Prostate gland (tissue), 2 donors: ENCODE measurements around the gene LYZL6. TPM values are rescaled to one million over a fixed set of nuclear protein-coding genes. Genes with fewer than 3 reads are reported as not detected.

Experiments used
- DNase-seq: peaks from one replicate; pipeline ENCODE4 v3.0.0-alpha.2; 2019; ENCODE audit warnings: low spot score
- H3K27ac ChIP-seq, 2 donors: fragments of 200-600 bp; sonication (generic); 2 replicates each; pipeline ENCODE4 v1.5.1; 2017 to 2019
- H3K27me3 ChIP-seq: fragments of 200-600 bp; sonication (generic); replicated peaks from 2 replicates; pipeline ENCODE4 v1.5.1; 2019; ENCODE audit not compliant: insufficient read depth
- H3K36me3 ChIP-seq, 2 donors: fragments of 200-600 bp; sonication (generic); 1 replicate in 1 of 2; 2 replicates in 1 of 2; pipeline versions ENCODE4 v1.5.1 to v1.8.1; 2017 to 2019
- H3K4me1 ChIP-seq: fragments of 200-600 bp; sonication (generic); replicated peaks from 2 replicates; pipeline ENCODE4 v1.5.1; 2019
- H3K4me3 ChIP-seq, 2 donors: fragments of 200-600 bp; sonication (generic); 2 replicates each; pipeline ENCODE4 v1.5.1; 2017 to 2019
- H3K9me3 ChIP-seq: fragments of 200-600 bp; sonication (generic); 2 replicates; pipeline ENCODE4 v1.5.1; 2017
- CTCF ChIP-seq, 4 experiments: fragments of 200-600 bp in 2 of 4; fragments of 450-650 bp in 2 of 4; sonication (generic) in 2 of 4; IDR thresholded peaks; 1 replicate in 3 of 4; 2 replicates in 1 of 4; pipeline ENCODE4 v1.5.1; 2016 to 2019; ENCODE audit warnings: antibody characterized with exemption in 4 of 4, mild to moderate bottlenecking in 2 of 4, moderate library complexity in 2 of 4
- POLR2A ChIP-seq: fragments of 450-650 bp; IDR thresholded peaks from one replicate; pipeline ENCODE4 v1.6.1; 2016; ENCODE audit warnings: antibody characterized with exemption, mild to moderate bottlenecking
- POLR2AphosphoS5 ChIP-seq: sonication (generic); formaldehyde crosslinking; IDR thresholded peaks from one replicate; pipeline ENCODE4 v1.6.1; 2017; ENCODE audit warnings: antibody characterized with exemption
- WGBS: methylation state at CpG from one replicate; pipeline ENCODE4 v1.1.5; 2018; 5-methylcytosine and 5-hydroxymethylcytosine counted together
- intact Hi-C: fragments of 100-400 bp; cut with DNase I; formaldehyde crosslinking; loops from one replicate; pipeline ENCODE4 v1.14.2; 2022
- small RNA-seq, 2 donors: library from RNA; depleted of rRNA; stranded (forward); fragments of <200 nt; gene quantifications; one replicate each; pipeline ENCODE3, GENCODE V24; 2016
- total RNA-seq, 2 donors: library from RNA; depleted of rRNA; stranded (reverse); fragments of >200 nt; gene quantifications; one replicate each; pipeline ENCODE4 v1.1.0, GENCODE V29; 2016

LYZL6 gene
- total RNA-seq, 2 donors from 2014 or later: 4.4 TPM; not detected in 1

GRCh38 chr17:35891269-35891668, 52.2 kb downstream of the LYZL6 start:
- no peak for DNase-seq
- no peak for TF ChIP-seq POLR2AphosphoS5
- TF ChIP-seq CTCF (IDR thresholded peaks at IDR 0.05): no peak
- no peak for TF ChIP-seq POLR2A
- Histone ChIP-seq H3K4me3 (no peak overlapping the region), H3K27me3 (no peaks in the 10 kb centered on the region), H3K36me3 (no peaks in the 10 kb centered on the region), H3K4me1 (no peaks in the 10 kb centered on the region), H3K27ac (no peak overlapping the region), H3K9me3 (no peaks in the 10 kb centered on the region)
- intact Hi-C loops: no loop called here
- 78% methylated on average over 4 of the region's 4 CpGs for WGBS

GRCh38 chr17:35890774-35891155, 52.7 kb downstream of the LYZL6 start:
- WGBS: 34% methylated on average over 4 of the region's 4 CpGs
- intact Hi-C loops: no loop called here
- H3K27ac ChIP-seq: no peak overlapping the region
- no peaks in the 10 kb centered on the region for H3K36me3 ChIP-seq
- no peaks in the 10 kb centered on the region for H3K9me3 ChIP-seq
- H3K4me3 ChIP-seq: no peak overlapping the region
- no peak for TF ChIP-seq POLR2AphosphoS5
- TF ChIP-seq CTCF (IDR thresholded peaks at IDR 0.05): no peak
- no peak for TF ChIP-seq POLR2A
- no peak for DNase-seq
- no peaks in the 10 kb centered on the region for H3K4me1 ChIP-seq
- H3K27me3 ChIP-seq: no peaks in the 10 kb centered on the region

- Histone ChIP-seq H3K4me3 (no peak overlapping the region), H3K9me3 (no peaks in the 10 kb centered on the region), H3K27me3 (no peaks in the 10 kb centered on the region), H3K27ac (no peak overlapping the region), H3K4me1 (no peaks in the 10 kb centered on the region), H3K36me3 (no peaks in the 10 kb centered on the region)
- 82% methylated on average over 2 of the region's 2 CpGs for WGBS
- intact Hi-C loops: no loop called here
- no peak for DNase-seq
- TF ChIP-seq CTCF (IDR thresholded peaks at IDR 0.05): no peak
- no peak for TF ChIP-seq POLR2AphosphoS5
- TF ChIP-seq POLR2A: no peak
These were observed 53.4 kb downstream of the LYZL6 start for GRCh38 chr17:35889818-35890773.

GRCh38 chr17:35889241-35889640, 54.3 kb downstream of the LYZL6 start:
- no peaks in the 10 kb centered on the region for H3K4me1 ChIP-seq
- intact Hi-C loops: no loop called here
- DNase-seq: no peak
- no peak overlapping the region for H3K27ac ChIP-seq
- H3K36me3 ChIP-seq: no peaks in the 10 kb centered on the region
- TF ChIP-seq POLR2A: no peak
- TF ChIP-seq POLR2AphosphoS5: no peak
- no peak for TF ChIP-seq CTCF (IDR thresholded peaks at IDR 0.05)
- H3K27me3 ChIP-seq: no peaks in the 10 kb centered on the region
- H3K4me3 ChIP-seq: no peak overlapping the region
- H3K9me3 ChIP-seq: no peaks in the 10 kb centered on the region
- 94% methylated on average over 2 of the region's 2 CpGs for WGBS

Small RNAs within 50 kb of the gene (small RNA-seq; reads per million reads assigned to genes)
- 105 to 138 reads per million in 2 donors for gene RF00100

Other genes starting within 250 kb of the LYZL6 start
- 1 to 10 TPM; 5.4 to 7.2 TPM for gene RASL10B, start 212.1 kb downstream of the LYZL6 start, total RNA-seq
- gene GAS2L2, start 190.5 kb downstream of the LYZL6 start, total RNA-seq: not detected
- gene C17orf50, start 182.8 kb downstream of the LYZL6 start, total RNA-seq: 10 to 100 TPM in 1 of 2 donors, not detected in 1; 15.8 TPM
- 100 to 1,000 TPM in 1 of 2 donors, 10 to 100 TPM in 1; 12.8 to 146 TPM for gene MMP28, start 148.1 kb downstream of the LYZL6 start, total RNA-seq
- gene TAF15, start 134.2 kb downstream of the LYZL6 start, total RNA-seq: 10 to 100 TPM; 57.2 to 86.1 TPM
- under 1 TPM in 1 of 2 donors, not detected in 1; 0.40 TPM for gene HEATR9, start 74.8 kb downstream of the LYZL6 start, total RNA-seq
- gene CCL5, start 63.4 kb downstream of the LYZL6 start, total RNA-seq: 1 to 10 TPM; 1.2 to 4.5 TPM
- 1 to 10 TPM in 1 of 2 donors, not detected in 1; 2.4 TPM for gene RDM1, start 12.9 kb downstream of the LYZL6 start, total RNA-seq
- gene CCL16, start 37.8 kb upstream of the LYZL6 start, total RNA-seq: not detected
- gene CCL14, start 43.0 kb upstream of the LYZL6 start, total RNA-seq: 10 to 100 TPM; 19.9 to 28.0 TPM
- gene CCL15, start 57.8 kb upstream of the LYZL6 start, total RNA-seq: not detected
- 1 to 10 TPM; 7.4 to 8.7 TPM for gene CCL23, start 74.3 kb upstream of the LYZL6 start, total RNA-seq
- 1 to 10 TPM in 1 of 2 donors, not detected in 1; 2.4 TPM for gene CCL18, start 120.6 kb upstream of the LYZL6 start, total RNA-seq
- not detected for gene CCL3, start 146.4 kb upstream of the LYZL6 start, total RNA-seq
- 1 to 10 TPM in 1 of 2 donors, under 1 TPM in 1; 0.57 to 1.5 TPM for gene CCL4, start 160.1 kb upstream of the LYZL6 start, total RNA-seq
- gene TBC1D3B, start 232.9 kb upstream of the LYZL6 start, total RNA-seq: 1 to 10 TPM in 1 of 2 donors, under 1 TPM in 1; 0.96 to 3.9 TPM